GM18951 (cell line): Measurements from ENCODE around the gene CYTH4.
"Not testable (repeated sequence)": the region's sequence is repeated elsewhere in the genome, so short reads cannot be mapped to it uniquely, and the experiment has no call there.

Experiments used
- POLR2A ChIP-seq: IDR thresholded peaks from 4 replicates; pipeline ENCODE4 v1.6.1; 2011; ENCODE audit warnings: mild to moderate bottlenecking; ENCODE audit not compliant: insufficient read length, insufficient read depth; ENCODE audit errors: extremely low read depth
- in situ Hi-C: fragments of 300-500 bp; cut with MboI; formaldehyde crosslinking; loops from one replicate; pipeline ENCODE4 v1.12.0; 2022; ENCODE audit warnings: low sequenced_read_pairs, mixed read lengths, inconsistent platforms; ENCODE audit not compliant: unreplicated experiment

The CYTH4 gene

DNA sequence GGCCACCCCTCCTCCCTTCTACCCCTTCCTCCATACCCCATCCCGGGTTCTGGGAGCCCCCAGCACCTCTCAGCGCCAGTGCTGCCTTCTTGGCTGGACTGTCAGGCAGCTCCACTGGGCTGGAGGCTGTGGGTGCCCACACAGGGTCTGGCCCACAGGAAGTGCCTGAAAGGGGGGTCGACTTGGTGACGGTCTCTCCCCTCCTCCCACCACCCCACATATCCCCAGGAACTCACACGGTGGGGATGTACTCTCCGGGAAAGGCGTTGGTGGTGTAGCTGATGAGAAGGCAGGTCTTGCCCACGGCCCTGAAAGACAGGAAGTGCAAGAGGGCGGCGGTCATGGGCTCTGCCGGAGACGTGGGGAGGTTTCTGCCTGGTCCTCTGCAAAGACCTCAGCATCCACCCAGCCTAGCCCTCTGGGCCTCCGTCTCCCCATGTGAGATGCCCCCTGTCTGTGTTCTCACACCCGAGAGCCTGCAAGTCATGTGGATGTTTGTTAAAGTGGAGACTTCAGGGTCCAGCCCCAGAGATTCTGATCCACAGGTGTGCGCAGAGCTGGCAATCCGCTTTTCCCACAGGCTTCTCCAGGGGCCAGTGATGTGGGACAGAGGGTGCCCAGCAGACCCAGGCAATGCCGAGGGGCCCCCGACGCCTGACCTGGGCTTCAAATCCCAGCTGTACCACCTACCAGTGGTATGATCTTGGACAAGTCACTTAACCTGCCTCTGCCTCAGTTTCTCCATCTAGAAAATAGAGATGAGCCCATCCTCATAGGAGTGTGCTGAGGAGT lies 40.8 kb upstream of the CYTH4 start:
- peak; percentile 32 for TF ChIP-seq POLR2A
- in situ Hi-C loops = no loop called here

DNA sequence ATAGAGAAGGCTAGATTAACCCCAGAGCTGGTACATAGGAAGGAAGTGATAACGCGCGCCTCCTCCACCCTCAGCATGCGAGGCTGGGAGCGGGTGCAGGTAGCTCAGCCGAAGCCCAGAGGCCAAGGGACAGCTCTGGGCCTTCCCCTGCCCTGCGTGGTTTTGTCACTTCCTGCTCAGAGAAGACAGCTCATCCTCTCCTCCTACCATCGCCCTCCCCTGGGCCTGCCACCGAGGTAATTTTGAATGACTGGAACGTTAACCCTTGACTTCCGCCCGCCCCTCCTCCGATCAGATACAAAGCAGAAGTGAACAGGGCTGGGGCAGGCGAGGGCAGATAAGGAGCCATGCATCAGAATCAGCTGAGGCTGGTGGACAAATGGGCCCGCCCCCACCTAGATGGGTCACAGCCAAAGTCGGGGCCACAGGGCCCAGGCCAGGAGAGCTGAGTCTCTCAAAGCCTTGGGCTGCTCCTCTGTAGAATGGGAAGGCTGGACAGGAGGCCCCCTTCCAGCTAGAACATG lies 39.9 kb upstream of the CYTH4 start:
- in situ Hi-C loops = no loop called here
- TF ChIP-seq POLR2A = peak; percentile 72

DNA sequence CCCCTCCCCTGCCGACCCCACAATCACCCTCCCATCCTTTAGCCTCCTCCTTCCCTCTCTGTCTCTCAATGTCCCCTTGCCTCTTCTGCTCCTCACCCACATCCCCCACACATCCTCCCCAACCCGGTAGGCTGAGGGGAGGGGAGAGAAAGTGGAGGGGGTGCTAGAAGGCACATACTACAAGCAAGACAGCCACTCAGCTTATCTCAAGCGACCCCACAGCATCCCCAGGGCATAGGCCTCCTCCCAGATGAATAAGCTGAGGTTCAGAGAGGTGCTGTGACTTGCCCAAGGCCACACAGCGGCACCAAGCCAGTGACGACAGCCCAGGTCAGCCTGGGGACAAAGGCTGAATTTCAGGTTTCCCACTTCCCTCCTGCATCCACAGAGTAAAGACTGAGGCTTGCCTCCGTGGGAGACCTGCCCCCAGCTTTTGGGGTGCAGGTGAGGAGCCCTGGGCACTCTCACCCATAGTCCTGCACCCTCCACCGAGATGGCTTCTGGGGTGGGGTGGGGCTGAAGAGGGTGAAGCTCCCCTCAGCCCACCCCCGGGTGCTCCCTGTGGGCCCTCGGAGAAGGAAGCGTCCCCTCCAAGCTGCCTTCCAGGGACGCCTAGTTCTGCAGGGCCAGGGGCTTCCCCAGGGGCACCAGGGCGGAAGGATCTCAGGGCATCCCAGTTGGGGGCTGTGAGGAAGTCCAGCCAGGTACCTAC lies 38.8 kb upstream of the CYTH4 start:
- in situ Hi-C loops = no loop called here
- TF ChIP-seq POLR2A = no peak

GRCh38 chr22:37244114-37244921 lies 38.0 kb upstream of the CYTH4 start, which contains the start of gene RAC2:
RAC2 (minus strand) TSS chr22:37244269; CDS start chr22:37244148, 121 bp downstream.
- peak; percentile 94 for TF ChIP-seq POLR2A
- in situ Hi-C loops = no loop called here

DNA sequence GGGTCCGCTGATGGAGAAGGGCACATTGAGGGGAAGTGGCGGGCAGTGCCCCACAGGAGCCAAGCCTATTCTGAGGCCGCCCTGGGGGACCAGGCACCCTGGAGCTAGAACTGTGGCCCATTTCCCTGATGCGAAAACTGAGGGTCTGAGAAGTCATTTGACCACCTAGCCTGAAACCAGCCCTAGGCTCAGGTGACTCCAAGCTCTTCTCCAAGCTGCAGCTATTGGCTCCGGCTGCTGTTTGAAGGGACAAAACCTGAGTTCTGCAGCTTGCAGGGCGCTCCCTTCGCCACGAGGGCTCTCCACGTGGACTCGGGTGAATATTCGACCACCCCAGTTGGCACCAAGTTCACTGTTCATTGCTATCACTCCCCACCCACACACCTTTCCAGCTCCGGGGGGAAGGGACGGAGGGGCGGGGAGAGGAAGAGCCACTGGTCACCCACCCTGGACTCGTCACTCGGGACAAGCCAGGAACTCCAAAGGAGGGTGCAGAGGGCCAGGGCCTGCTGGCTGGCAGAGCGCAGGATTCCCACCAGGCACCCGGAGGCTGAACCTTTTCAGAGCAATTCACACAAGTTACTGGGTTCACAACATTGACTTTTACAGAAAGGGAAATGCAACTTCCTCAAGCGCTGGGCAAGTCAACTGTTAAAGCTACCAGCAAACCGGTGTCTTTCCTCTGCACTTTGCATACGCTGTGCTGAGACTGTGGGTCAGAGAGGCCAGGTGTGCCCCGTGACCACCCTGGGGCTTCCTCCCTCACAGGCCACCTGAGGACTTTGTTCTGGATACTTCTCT lies 37.2 kb upstream of the CYTH4 start:
- in situ Hi-C loops = no loop called here

GRCh38 chr22:37245740-37246139 lies 36.6 kb upstream of the CYTH4 start:
- in situ Hi-C loops = no loop called here
- TF ChIP-seq POLR2A = no peak

More for the DNA sequence above, 37.2 kb upstream of the CYTH4 start:
- peak; percentile 61 for TF ChIP-seq POLR2A

DNA sequence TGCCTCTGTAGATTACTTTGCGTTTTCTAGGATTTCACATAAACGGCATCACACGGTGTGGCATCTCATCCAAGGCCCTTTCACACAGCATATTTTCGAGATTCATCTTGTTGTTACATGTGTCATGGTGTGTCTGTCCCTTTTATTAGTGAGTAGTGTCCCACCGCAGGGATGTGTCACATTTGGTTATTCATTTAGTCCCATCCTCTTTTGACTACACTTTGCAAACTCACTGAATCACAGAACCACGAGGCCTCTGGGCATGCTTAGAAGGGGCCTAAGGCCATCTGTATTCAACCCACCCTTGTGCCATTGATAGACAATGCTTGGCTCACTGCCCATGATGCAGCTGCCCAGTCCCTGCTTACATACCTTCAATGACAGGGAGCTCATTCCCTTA lies 34.1 kb upstream of the CYTH4 start:
- no peak for TF ChIP-seq POLR2A
- in situ Hi-C loops = no loop called here

DNA sequence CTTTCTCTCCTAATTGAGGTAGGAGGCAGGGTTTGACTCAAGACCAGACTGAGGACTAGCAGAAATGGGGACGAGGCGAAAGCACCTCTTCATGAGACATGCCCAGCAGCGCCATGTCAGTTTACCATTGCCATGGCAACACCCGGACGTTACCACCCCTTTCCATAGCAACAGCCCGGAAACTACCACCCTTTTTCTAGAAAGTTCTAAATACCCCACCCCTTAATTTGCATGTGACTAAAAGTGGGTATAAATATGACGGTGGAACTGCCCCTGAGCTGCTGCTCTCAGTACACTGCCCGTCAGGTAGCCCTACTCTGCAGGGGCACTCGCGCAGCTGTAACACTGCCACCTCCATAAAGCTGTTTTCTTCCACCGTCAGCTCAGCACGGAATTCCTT lies 32.3 kb upstream of the CYTH4 start:
- in situ Hi-C loops = no loop called here
- no peak for TF ChIP-seq POLR2A

GRCh38 chr22:37251836-37252235 lies 30.5 kb upstream of the CYTH4 start:
- in situ Hi-C loops = not testable (repeated sequence)

- in situ Hi-C loops = no loop called here
- TF ChIP-seq POLR2A = no peak
Measured at GRCh38 chr22:37253126-37253660, 29.1 kb upstream of the CYTH4 start.

DNA sequence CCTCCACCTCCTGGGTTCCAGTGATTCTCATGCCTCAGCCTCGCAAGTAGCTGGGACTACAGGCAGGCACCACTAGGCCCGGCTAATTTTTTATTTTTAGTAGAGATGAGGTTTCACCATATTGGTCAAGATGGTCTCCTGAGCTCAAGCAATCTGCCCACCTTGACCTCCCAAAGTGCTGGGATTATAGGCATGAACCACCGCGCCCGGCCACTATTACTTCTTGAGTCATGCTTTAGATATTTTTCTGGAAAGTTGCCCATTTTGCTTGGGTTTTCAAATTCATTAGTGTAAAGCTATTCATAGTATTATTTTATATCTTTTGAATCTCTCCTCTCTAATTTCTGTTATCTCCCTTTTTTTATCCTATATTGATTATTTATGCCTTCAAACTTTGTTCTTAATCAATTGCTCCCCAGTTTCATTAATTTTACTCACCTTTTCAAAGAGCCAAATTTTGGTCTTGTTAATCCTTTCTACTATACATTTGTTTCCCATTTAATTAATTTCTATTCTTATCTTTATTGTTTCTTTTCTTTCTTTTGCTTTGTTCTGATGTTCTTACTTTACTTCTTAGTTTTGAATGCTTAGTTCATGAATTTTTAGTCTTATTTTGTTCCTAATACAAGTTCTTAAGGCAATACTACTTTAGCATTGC lies 28.0 kb upstream of the CYTH4 start:
- TF ChIP-seq POLR2A = no peak
- in situ Hi-C loops = no loop called here

DNA sequence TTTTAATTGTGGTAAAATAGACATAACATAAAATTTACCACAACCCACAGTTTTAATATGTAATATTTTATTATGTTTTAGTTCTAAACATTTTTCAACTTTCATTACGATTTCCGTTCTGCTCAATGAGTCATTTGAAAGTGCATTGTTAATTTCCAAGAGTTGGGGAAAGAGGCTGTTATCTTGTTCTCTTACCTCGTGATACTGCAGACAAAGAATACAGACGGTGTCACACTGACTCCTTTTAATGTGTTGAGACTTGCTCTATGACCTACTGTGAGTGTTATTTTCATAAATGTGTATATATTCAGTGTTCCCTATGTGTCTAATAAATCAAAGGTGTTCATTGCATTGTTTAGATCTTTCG lies 27.5 kb upstream of the CYTH4 start:
- TF ChIP-seq POLR2A = no peak
- in situ Hi-C loops = no loop called here
